Measurements from ENCODE around the gene SAMD5.

Gene SAMD5

GRCh38 chr6:147508042-147508865 is at the start of gene SAMD5:
TSS of gene SAMD5 (plus strand) at chr6:147508690. CDS start at chr6:147508929, 239 bp downstream.
- Histone ChIP-seq H4K20me1 (ENCODE audit: low read depth, low read length) (no peaks in the 10 kb centered on the region), H3K36me3 (ENCODE audit: low read length) (no peaks in the 10 kb centered on the region), H3K27ac (ENCODE audit: low read depth, low read length) (no peak within 1 kb of the TSS), H3K9me2 (replicated peaks; ENCODE audit: insufficient read depth, low read length) (no peaks in the 10 kb centered on the region), H3K27me3 (ENCODE audit: low read length) (no peaks in the 10 kb centered on the region), H3K79me2 (ENCODE audit: insufficient read depth, low read length) (no peaks in the 10 kb centered on the region), H3K4me2 (ENCODE audit: low read depth, low read length, poor library complexity, severe bottlenecking) (no peak within 1 kb of the TSS), H3F3A (ENCODE audit: insufficient read depth) (no peaks in the 10 kb centered on the region), H3K4me3 (ENCODE audit: insufficient read depth, low read length, poor library complexity, severe bottlenecking) (no peak within 1 kb of the TSS), H2AFZ (ENCODE audit: low read depth, low read length, severe bottlenecking) (no peak within 1 kb of the TSS), H3K9ac (ENCODE audit: low read length) (no peak within 1 kb of the TSS), H3K9me3 (ENCODE audit: insufficient read depth, low read length) (no peaks in the 10 kb centered on the region)
- TF ChIP-seq CTCF (IDR thresholded peaks at IDR 0.05; ENCODE audit: insufficient read depth, low read length, poor library complexity, severe bottlenecking) (no peak), EZH2phosphoT487 (conservative IDR thresholded peaks at IDR 0.05; ENCODE audit: low read length) (no peak)

GRCh38 chr6:147459780-147460179 is 48.7 kb upstream of the SAMD5 start:
- H3K79me2 ChIP-seq (ENCODE audit: insufficient read depth, low read length) = no peaks in the 10 kb centered on the region
- H3K36me3 ChIP-seq (ENCODE audit: low read length) = no peaks in the 10 kb centered on the region
- no peaks in the 10 kb centered on the region for H3K9me3 ChIP-seq (ENCODE audit: insufficient read depth, low read length)
- H3K9me2 ChIP-seq (replicated peaks; ENCODE audit: insufficient read depth, low read length) = no peaks in the 10 kb centered on the region
- TF ChIP-seq EZH2phosphoT487 (conservative IDR thresholded peaks at IDR 0.05; ENCODE audit: low read length) (no peak), CTCF (IDR thresholded peaks at IDR 0.05; ENCODE audit: insufficient read depth, low read length, poor library complexity, severe bottlenecking) (no peak)
- H3K27me3 ChIP-seq (ENCODE audit: low read length) = no peaks in the 10 kb centered on the region
- H3K9ac ChIP-seq (ENCODE audit: low read length) = no peak overlapping the region
- H3F3A ChIP-seq (ENCODE audit: insufficient read depth) = no peaks in the 10 kb centered on the region
- H4K20me1 ChIP-seq (ENCODE audit: low read depth, low read length) = no peaks in the 10 kb centered on the region
- H3K27ac ChIP-seq (ENCODE audit: low read depth, low read length) = no peak overlapping the region
- no peak overlapping the region for H2AFZ ChIP-seq (ENCODE audit: low read depth, low read length, severe bottlenecking)
- no peak overlapping the region for H3K4me2 ChIP-seq (ENCODE audit: low read depth, low read length, poor library complexity, severe bottlenecking)
- no peak overlapping the region for H3K4me3 ChIP-seq (ENCODE audit: insufficient read depth, low read length, poor library complexity, severe bottlenecking)

GRCh38 chr6:147463651-147464050 is 44.8 kb upstream of the SAMD5 start:
- Histone ChIP-seq H2AFZ (ENCODE audit: low read depth, low read length, severe bottlenecking) (no peak overlapping the region), H3K9me2 (replicated peaks; ENCODE audit: insufficient read depth, low read length) (no peaks in the 10 kb centered on the region), H3K27me3 (ENCODE audit: low read length) (no peaks in the 10 kb centered on the region), H3K9ac (ENCODE audit: low read length) (no peak overlapping the region), H4K20me1 (ENCODE audit: low read depth, low read length) (no peaks in the 10 kb centered on the region), H3K27ac (ENCODE audit: low read depth, low read length) (no peak overlapping the region), H3K4me2 (ENCODE audit: low read depth, low read length, poor library complexity, severe bottlenecking) (no peak overlapping the region), H3K79me2 (ENCODE audit: insufficient read depth, low read length) (no peaks in the 10 kb centered on the region), H3F3A (ENCODE audit: insufficient read depth) (no peaks in the 10 kb centered on the region), H3K4me3 (ENCODE audit: insufficient read depth, low read length, poor library complexity, severe bottlenecking) (no peak overlapping the region), H3K36me3 (ENCODE audit: low read length) (no peaks in the 10 kb centered on the region), H3K9me3 (ENCODE audit: insufficient read depth, low read length) (no peaks in the 10 kb centered on the region)
- TF ChIP-seq CTCF (IDR thresholded peaks at IDR 0.05; ENCODE audit: insufficient read depth, low read length, poor library complexity, severe bottlenecking) = no peak
- TF ChIP-seq EZH2phosphoT487 (conservative IDR thresholded peaks at IDR 0.05; ENCODE audit: low read length) = no peak
